KMS-11 (cell line): ENCODE measurements around the gene PCDH1.

Experiments
- H2AFZ ChIP-seq: fragments of 200-600 bp; sonication (generic); 2 replicates; pipeline ENCODE4 v1.6.1; 2016; ENCODE audit warnings: antibody characterized with exemption, mixed run types, low read depth
- H3K27ac ChIP-seq: fragments of 200-600 bp; sonication (generic); 2 replicates; pipeline ENCODE4 v1.6.1; 2016; ENCODE audit warnings: mild to moderate bottlenecking, mixed run types
- H3K27me3 ChIP-seq: fragments of 200-600 bp; sonication (generic); 2 replicates; pipeline ENCODE4 v1.6.1; 2017; ENCODE audit warnings: mild to moderate bottlenecking, low read depth, mixed run types, moderate library complexity; ENCODE audit not compliant: insufficient read depth
- H3K36me3 ChIP-seq: fragments of 200-600 bp; sonication (generic); 2 replicates; pipeline ENCODE4 v1.6.1; 2017; ENCODE audit warnings: mild to moderate bottlenecking, mixed run types; ENCODE audit not compliant: insufficient read depth
- H3K4me1 ChIP-seq: fragments of 200-600 bp; sonication (generic); 2 replicates; pipeline ENCODE4 v1.6.1; 2016; ENCODE audit warnings: mild to moderate bottlenecking, low read depth, mixed run types; ENCODE audit not compliant: poor library complexity, severe bottlenecking
- H3K4me2 ChIP-seq: fragments of 200-600 bp; sonication (generic); 2 replicates; pipeline ENCODE4 v1.7.0; 2016; ENCODE audit warnings: mild to moderate bottlenecking, mixed run types
- H3K4me3 ChIP-seq: fragments of 200-600 bp; sonication (generic); IDR thresholded peaks from 2 replicates; pipeline ENCODE4 v1.6.1; 2017; ENCODE audit warnings: low read depth, low read length, mixed read lengths; ENCODE audit not compliant: insufficient read depth
- H3K79me2 ChIP-seq: fragments of 200-600 bp; sonication (generic); 2 replicates; pipeline ENCODE4 v1.6.1; 2016; ENCODE audit warnings: low read depth, mixed run types; ENCODE audit not compliant: insufficient read depth
- H3K9ac ChIP-seq: fragments of 200-600 bp; sonication (generic); 2 replicates; pipeline ENCODE4 v1.6.1; 2016; ENCODE audit warnings: mild to moderate bottlenecking, mixed run types
- H4K20me1 ChIP-seq: fragments of 200-600 bp; sonication (generic); 2 replicates; pipeline ENCODE4 v1.6.1; 2016; ENCODE audit warnings: mild to moderate bottlenecking, mixed run types; ENCODE audit not compliant: insufficient read depth
- TF ChIP-seq, protein P1 (sequence below): fragments of 200-600 bp; sonication (generic); conservative IDR thresholded peaks from 2 replicates; pipeline ENCODE4 v1.6.1; 2017; ENCODE audit warnings: low read depth, mild to moderate bottlenecking, antibody characterized with exemption, low read length, moderate library complexity, mixed read lengths

The PCDH1 gene

DNA sequence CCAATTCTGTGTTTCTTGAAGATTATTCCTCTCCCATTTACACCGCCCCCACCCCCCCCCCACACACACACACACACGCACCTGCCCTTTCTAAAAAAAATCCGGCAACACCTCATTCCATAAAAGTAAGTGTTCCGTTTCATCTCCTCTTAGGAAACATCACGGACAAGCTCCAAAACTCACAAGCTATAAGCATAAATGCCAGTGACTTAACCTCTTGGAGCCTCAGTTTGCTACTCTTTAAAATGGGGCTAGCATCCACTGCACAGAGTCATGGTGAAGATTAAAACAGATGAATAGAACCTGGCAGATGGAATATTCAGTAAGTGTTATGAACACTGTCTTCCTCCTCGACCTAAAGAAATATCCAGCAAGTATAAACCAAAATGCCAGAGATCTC lies 70.5 kb downstream of the PCDH1 start:
- TF ChIP-seq, protein P1, sequence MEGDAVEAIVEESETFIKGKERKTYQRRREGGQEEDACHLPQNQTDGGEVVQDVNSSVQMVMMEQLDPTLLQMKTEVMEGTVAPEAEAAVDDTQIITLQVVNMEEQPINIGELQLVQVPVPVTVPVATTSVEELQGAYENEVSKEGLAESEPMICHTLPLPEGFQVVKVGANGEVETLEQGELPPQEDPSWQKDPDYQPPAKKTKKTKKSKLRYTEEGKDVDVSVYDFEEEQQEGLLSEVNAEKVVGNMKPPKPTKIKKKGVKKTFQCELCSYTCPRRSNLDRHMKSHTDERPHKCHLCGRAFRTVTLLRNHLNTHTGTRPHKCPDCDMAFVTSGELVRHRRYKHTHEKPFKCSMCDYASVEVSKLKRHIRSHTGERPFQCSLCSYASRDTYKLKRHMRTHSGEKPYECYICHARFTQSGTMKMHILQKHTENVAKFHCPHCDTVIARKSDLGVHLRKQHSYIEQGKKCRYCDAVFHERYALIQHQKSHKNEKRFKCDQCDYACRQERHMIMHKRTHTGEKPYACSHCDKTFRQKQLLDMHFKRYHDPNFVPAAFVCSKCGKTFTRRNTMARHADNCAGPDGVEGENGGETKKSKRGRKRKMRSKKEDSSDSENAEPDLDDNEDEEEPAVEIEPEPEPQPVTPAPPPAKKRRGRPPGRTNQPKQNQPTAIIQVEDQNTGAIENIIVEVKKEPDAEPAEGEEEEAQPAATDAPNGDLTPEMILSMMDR, result no peak
- Histone ChIP-seq H3K4me2 (no peak overlapping the region), H3K4me3 (no peak overlapping the region), H3K9ac (no peak overlapping the region), H4K20me1 (no peaks in the 10 kb centered on the region), H3K27ac (no peak overlapping the region), H3K4me1 (no peaks in the 10 kb centered on the region), H2AFZ (no peak overlapping the region), H3K27me3 (0 out of 2 replicates have a peak, but pooled peaks cover 2% of the 10 kb centered on the region), H3K36me3 (no peaks in the 10 kb centered on the region), H3K79me2 (no peaks in the 10 kb centered on the region)

DNA sequence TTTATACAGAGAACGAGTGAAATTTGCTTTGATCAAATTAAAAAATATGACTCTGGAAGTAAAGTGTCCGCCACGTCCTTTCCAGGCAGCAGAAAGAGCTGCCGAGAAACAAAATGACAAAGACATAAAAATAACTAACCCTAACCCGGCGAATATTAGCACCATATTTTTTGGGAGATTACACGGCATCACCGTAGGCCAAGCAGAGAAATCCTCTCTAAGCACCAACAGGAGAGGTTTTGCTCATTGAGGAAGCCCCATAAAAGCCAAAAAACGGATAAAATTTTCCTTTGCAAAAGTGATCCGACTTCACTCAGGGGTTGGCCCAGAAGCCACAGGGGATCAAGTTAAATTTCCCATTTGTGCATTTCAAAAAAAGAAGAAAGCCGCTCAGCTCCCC lies 70.9 kb downstream of the PCDH1 start:
- TF ChIP-seq, protein P1, result no peak
- no peaks in the 10 kb centered on the region for H3K79me2 ChIP-seq
- no peaks in the 10 kb centered on the region for H3K4me1 ChIP-seq
- H3K4me2 ChIP-seq, result no peak overlapping the region
- H3K4me3 ChIP-seq, result no peak overlapping the region
- H4K20me1 ChIP-seq, result no peaks in the 10 kb centered on the region
- H3K27ac ChIP-seq, result no peak overlapping the region
- H3K27me3 ChIP-seq, result 0 out of 2 replicates have a peak, but pooled peaks cover 2% of the 10 kb centered on the region
- no peak overlapping the region for H2AFZ ChIP-seq
- H3K36me3 ChIP-seq, result no peaks in the 10 kb centered on the region
- H3K9ac ChIP-seq, result no peak overlapping the region

GRCh38 chr5:141806626-141807025 lies 71.6 kb downstream of the PCDH1 start:
- no peak overlapping the region for H3K4me2 ChIP-seq
- H3K4me3 ChIP-seq, result no peak overlapping the region
- 0 out of 2 replicates have a peak, but pooled peaks cover 2% of the 10 kb centered on the region for H3K27me3 ChIP-seq

DNA sequence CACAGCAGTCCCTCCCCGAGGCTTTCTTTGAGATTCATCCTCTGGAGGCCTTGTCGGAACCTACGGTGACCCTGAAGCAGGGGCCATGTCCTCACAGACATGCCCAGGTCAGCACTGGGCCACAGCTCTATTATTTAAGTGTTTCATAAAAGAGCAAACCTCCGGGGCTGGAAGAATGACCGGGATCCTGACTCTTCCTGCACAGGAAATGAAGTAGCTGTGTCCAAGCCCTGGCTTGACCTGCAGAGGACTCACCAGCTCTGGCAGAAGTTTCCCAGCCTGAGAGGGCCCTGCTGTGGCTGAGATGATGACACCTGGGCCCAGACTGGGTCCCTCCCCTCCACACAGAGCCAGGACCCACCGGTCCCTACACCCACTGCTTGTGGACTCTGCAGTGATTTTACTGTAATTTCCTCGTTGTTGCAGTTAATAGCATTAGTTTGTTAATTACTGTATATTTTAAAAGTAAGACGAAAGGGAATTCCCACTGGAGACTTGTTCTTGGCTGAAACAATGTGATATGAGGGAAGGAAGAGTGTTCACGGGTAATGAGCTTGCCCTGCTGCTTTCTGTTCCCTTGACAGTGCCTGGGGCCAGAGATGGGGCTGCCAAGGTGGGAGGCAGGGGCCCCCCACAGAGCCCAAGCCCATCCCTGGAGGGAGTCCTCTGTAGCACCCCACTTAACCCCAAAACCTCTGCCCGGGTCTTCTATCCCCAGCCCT lies 72.2 kb downstream of the PCDH1 start:
- Histone ChIP-seq H3K36me3 (no peaks in the 10 kb centered on the region), H3K9ac (no peak overlapping the region), H3K79me2 (no peaks in the 10 kb centered on the region), H3K4me3 (no peak overlapping the region), H2AFZ (no peak overlapping the region), H4K20me1 (no peaks in the 10 kb centered on the region), H3K4me1 (no peaks in the 10 kb centered on the region), H3K4me2 (no peak overlapping the region), H3K27me3 (0 out of 2 replicates have a peak, but pooled peaks cover 2% of the 10 kb centered on the region), H3K27ac (no peak overlapping the region)
- TF ChIP-seq, protein P1, result no peak

More at GRCh38 chr5:141806626-141807025, 71.6 kb downstream of the PCDH1 start:
- Histone ChIP-seq H3K4me1 (no peaks in the 10 kb centered on the region), H3K79me2 (no peaks in the 10 kb centered on the region), H4K20me1 (no peaks in the 10 kb centered on the region), H3K36me3 (no peaks in the 10 kb centered on the region), H3K9ac (no peak overlapping the region), H3K27ac (no peak overlapping the region), H2AFZ (no peak overlapping the region)
- TF ChIP-seq, protein P1, result no peak
